ENCODE measurements around the gene PHACTR3.
"Not testable (repeated sequence)": the region's sequence is repeated elsewhere in the genome, so short reads cannot be mapped to it uniquely, and the experiment has no call there.

The PHACTR3 gene

DNA sequence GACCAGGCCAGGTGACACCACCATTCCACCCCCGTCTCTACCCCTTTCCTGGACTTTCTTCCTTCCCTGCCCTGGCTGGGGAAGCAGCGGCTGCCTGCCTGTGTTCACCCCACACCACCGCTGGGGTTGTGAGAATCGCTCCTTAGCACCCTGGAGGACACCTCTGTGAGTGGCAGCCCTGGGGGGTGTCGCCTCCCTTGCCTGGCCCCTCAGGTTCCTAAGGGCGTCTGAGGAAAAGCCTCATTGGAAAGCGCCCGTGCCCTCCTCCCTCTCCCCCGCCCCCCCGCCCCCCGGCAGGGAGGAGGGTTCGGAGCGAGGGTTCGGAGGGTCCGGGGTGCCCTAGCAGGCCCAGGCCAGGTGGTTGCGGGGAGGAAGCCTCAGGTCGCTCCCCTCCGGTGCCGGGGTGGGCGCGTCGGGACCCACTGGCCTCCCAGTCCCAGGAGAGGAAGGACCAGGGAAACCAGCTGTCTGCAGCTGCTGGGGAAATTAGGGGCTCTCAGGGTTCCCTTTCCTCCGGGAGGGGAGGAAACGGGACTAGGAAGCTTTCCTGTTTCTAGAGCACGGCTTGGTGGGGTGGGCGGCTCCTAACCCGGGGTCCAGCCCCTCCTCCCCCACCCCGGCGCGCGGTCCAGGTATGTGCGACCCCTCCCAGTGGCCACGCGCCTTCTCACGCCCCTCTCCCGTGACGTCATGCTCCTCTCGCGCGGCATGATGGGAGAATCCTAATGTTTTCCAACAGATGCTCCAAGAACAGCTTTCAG is at the start of gene PHACTR3:
TSS of gene PHACTR3 (plus strand) at position 760 of the 761 bp plus-strand sequence. CDS start 475 bp downstream, outside the sequence.
- no peak for DNase-seq (ENCODE audit: low read depth in 1 of 2, low spot score in 1 of 2)

DNA sequence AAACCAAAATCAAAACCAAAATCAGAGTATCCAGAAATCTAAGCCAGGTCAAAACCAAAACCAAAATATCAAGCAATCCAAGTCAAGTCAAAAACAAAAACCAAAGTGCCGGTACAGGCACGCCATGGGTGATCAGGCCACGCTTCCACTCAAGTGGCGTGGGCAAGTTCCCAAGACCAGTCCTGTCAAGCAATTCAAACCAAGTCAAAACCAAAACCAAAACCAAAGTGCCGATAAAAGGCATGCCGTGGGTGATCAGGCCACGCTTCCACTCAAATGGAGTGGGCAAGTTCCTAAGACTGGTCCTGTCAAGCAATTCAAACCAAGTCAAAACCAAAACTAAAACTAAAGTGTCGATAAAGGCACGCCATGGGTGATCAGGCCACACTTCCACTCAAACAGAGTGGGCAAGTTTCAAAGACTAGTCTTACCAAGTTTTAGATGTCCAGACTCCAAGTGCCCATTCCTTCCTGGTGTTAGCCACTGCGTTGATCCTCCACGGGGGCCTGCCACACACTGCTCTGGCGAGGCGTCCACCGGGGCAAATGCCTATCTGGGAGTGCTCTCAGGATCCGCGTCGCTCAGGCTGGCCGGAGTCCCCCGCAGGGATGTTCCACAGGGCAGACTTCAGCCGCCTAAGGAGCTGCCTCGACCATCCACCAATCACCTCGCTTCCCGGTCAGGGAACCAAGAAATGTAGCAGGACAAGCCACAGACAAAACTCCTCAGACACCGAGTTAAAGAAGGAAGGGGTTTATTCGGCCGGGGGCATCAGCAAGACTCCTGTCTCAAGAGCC is 46.4 kb upstream of the PHACTR3 start:
- not testable (repeated sequence) for DNase-seq (ENCODE audit: low read depth in 1 of 2, low spot score in 1 of 2)

DNA sequence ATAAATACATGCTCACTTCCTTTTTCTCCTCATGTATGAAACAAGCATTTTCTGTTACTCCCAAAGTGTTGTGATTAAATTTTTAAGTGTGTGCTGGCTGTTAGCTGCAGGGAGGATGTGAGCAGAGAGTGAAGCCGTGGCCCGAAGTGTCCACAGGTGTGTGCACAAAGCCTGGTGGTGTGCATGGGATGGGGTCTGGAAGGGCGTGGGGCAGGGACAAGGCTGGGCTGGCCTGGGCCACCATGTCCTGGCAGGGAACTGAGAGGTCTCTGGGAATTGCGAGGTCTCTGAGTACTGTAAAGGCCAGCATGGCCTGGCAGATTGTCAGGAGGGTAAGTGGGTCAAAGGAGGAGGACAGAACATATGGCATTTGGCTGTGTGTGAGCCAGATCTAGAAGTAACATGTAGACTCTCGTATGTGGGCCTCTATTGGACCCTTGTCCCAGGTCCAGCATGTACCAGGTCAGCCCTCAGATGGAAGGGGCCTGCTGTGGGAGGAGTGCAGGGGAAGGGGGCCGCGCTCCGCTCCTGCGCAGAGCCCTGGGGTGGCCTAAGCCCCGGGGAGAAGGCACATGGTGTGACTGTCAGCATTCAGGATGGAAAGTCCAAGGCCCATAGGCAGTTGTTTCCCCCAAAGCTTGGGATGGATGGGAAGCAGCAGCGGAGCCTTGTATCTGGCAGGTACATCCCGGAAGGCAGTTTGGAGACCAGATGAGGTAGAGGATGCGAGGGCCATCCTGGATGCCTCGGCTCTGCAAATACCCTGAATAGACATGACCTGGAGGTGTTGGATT is 45.1 kb upstream of the PHACTR3 start:
- DNase-seq (ENCODE audit: low read depth in 1 of 2, low spot score in 1 of 2) = no peak

DNA sequence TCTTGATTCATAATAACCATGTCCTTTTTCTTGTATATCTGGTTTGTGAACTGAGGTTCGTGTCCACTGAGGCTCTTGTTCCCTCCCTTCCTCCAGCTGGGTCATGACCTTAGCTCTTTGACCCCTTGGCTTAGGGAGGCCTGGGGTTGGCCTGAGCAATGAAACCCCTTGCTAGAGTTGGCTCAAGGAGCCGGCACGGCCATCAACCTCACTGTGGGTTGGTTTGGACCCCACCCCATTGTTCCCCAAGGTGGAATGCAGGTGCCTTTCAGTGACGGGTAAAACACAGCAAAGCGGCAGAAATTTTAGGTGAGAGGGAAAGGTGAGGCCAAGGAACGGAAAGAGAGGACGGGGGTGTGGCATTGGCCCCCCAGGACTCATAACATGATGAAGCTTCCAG is 44.5 kb upstream of the PHACTR3 start:
- DNase-seq (ENCODE audit: low read depth in 1 of 2, low spot score in 1 of 2) = no peak

DNA sequence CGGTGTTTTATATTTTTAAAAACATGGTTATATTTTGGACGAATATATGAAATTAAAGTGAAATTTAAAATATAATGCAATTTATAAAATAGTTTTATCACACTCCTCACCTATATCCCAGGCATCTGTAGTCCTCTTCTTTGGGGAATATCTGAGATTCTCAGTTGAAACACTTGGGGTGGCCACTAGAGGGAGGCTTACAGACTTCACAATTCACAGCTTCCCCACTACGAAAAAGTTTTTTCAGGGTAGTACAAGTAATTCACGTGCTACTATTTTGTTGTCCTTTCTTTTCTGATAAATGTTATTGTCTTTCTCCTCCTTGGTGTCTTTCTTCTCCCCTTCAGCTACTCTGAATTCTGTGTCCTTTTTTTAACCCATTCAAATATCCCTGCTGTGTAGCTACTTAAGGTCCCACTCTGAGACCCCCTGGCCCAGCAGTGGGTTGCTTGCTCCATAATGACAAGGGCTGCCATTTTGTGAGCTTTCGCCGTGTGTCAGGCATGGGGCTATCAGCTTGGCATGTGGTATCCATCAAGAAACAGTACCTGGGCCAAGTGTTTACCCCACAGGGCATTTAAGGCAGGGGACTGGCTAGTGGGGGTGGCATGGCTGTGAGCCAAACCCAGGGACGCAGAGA is 43.6 kb upstream of the PHACTR3 start:
- DNase-seq (ENCODE audit: low read depth in 1 of 2, low spot score in 1 of 2) = no peak

DNA sequence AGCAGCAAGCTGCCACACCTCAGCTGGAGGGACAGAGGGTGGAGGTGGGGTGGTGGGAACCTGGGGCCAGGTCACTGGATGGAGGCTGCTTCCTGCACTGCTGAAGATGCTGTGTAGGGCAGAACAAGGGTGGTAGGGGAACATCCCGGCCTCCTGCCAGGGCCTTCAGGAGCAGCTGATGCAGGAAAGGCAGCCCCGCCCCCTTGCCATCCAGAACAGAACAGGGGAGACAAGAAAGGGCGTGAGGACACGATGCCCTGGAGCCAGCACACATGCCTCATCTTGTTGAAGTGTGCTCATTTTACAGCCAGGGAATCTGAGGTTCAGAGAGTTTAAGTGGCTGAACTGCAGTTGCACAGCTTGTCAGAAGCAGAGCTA is 43.1 kb upstream of the PHACTR3 start:
- no peak for DNase-seq (ENCODE audit: low read depth in 1 of 2, low spot score in 1 of 2)

DNA sequence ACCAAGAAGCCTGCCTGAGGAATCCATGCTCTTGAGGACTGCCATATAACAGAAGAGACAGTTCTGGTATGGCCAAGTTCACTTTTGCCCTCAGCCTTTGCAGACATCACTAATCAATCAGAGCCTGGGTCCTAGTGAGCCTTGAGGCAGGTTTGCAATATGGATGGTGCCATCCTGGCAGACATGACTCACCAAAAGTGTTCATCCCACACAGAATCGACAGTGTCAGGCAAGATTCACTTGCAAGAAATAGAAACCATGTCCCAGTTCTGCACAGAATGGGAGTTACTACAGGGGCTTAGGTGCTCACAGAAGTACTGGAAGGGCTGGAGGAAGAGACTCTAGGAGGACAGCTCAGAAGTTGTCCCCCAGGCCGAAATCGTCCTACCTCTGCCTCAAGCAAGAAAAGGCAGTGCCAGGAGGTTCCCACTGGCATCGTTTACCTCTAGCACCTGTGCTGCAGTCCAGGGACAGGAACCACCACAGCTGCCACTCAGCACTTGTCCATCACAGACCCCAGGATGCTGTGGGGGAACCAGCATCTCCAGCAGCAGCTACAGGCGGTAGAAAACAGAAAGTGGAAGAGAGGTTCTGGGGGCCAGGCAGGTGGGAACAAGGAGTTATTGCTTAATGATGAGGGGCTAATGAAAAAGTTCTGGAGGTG is 42.6 kb upstream of the PHACTR3 start:
- no peak for DNase-seq (ENCODE audit: low read depth in 1 of 2, low spot score in 1 of 2)

DNA sequence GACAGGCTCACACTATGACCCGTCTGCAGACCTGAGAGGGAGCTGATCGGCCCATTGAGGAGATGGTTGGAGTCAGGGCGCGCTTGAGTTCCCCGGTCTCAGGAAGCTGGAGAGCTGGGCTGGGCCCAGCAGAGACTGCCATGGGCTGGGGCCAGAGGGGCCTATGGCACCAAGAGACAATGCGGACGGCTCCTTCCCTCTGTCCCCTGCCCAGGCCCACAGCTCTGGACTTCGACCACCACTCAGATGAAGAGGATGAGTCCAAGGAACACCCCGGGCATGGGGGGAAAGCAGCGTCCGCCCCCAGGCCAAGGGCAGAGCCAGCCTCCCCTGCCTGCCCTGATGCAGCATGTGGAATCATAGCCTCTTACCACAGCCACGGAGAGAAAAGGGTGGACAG is 40.2 kb upstream of the PHACTR3 start:
- no peak for DNase-seq (ENCODE audit: low read depth in 1 of 2, low spot score in 1 of 2)

DNA sequence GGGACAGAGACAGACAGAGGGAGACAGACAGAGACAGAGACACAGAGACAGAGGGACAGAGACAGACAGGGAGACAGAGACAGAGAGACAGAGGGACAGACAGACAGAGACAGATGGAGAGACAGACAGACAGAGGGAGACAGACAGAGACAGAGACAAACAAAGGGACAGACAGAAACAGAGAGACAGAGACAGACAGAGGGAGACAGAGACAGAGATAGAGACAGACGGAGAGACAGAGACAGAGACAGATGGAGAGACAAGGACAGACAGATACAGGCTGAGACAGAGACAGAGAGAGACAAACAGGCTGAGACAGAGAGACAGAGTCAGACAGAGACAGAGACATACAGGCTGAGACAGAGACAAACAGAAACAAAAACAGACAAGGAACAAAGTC is 39.4 kb upstream of the PHACTR3 start:
- no peak for DNase-seq (ENCODE audit: low read depth in 1 of 2, low spot score in 1 of 2)

DNA sequence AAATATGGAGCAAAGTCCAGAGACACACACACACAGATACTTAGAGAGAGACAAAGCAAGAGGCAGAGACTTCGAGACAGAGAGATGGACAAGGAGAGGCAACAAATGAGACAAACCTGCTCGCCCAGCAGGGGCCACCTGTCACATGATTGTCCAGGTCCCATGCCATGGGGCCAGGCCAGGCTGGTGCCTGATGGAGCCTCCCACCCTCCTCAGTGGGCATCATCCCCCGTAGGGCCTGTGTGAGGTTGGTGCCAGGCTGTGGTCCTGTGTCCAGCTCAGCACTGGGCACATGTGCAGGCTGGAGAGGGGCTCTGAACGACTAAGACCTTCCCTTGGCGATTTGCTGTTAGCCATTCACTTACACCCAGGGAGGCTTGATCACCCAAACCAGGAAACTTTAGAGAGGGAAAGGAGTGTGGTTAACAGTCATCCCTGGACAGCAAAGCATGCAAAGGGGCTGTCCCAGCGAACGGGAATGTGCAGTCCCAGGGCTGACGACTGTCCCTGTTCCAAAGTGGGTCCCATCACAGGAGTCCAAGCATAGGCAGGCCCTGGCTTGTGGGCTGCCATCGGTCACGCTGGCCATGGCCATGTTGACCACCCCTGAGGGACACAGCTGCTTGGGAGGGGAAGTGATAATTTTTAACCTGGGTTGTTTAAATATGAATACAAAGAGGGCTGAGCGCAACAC is 38.4 kb upstream of the PHACTR3 start:
- no peak for DNase-seq (ENCODE audit: low read depth in 1 of 2, low spot score in 1 of 2)

DNA sequence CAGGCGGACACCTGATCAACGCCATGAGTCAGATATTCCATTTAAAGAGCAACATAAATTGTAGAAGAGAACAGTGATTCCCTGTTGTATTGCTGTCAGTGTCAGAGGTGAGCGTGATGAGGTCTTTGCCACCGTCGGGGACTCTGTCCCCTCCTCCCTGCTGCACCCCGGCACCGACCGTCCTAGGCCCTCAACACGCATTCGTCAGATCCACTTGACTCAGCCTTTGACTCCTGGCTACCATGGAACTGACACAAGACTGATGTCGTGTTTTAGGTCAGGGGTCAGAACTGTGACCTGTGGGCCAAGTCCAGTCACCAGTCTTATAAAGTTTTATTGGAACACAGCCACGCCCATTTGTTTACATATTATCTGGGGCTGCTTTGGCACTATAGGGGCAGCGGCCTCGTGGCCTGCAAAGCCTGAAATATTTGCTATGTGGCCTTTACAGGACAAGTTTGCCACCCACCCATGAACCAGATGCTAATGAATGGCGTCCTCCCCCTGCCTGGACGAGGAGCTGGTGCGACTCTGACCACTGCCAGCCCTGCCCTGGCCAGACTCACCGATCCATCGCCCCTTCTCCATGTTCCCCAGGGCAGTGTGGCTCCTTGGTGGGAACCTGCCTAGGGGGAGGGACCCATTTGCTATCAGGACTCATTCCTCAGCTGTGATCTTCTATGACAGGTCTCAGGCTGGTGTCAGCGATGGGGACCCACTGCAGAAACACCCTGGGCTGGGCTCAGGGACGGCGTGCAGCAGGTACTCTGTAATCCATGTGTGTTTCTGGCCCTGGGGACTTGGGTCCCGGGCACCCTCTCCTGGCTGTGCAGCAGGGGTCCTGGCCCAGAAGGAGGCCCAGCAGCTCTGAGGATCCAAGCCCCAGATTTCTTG is 37.5 kb upstream of the PHACTR3 start:
- DNase-seq (ENCODE audit: low read depth in 1 of 2, low spot score in 1 of 2) = no peak

DNA sequence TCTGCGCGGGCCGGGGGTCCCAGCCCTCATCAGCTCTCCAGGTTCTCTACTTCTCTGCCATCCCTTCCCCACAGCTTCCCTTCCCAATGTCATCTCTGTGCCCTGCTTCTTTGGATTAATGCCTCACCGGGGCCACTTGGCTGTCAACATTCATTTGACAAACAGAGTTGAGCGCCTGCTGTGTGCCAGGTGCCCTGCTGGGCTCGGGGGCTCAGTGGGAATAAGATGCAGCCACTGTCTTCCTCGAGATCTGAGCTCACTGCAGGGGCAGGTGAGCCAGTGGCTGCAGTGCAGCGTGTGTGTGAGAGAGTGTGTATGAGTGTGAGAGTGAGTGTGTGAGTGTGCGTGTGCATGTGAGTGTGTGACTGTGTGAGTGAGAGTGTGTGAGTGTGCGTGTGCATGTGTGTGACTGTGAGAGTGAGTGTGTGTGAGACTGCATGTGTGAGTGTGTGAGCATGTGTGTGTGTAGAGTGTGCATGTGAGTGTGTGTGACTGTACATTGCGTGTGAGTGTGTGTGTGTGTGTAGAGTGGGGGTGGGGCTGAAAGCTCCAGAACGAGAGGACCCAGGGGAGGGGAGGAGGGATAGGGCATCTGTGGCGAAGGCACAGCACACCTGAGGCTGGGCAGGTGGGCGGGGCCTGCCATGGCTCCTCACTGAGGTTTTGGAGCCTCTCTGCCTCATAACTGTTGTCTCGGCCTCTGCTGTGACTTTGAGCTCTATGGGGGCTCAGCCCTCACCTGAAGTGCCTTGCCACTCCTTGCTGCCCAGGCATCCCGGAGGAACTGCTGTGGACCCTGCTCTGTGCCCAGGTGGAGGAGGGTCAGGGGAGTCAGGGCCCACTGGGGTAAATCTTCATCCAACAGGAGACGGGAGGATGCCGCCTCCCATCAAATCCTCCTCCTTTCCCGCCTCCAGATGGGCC is 36.5 kb upstream of the PHACTR3 start:
- DNase-seq (ENCODE audit: low read depth in 1 of 2, low spot score in 1 of 2) = no peak

DNA sequence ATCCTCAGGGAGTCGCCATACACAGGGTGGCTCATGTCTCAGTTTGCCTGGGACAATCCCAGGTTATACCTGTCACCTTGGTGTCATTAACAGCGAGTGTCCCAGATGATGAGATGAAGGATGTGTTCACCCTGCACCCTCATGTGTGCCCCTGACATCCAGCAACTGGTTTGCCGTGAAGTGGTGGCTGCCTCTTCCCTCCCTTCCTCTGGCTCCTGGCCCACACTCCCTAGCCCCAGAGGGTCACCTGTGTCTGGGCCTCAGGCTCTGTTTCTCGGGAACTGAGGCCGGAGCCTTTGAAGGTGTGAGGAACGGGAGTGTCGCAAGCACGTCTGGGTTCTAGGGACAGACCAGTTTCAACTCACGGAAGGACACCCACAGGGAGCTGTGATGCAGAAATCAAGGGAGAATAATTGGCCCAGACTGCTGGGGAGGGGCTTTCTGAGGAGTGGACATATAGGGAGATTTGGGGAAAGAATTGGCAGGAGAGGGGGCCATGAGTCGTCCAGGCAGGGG is 35.8 kb upstream of the PHACTR3 start:
- no peak for DNase-seq (ENCODE audit: low read depth in 1 of 2, low spot score in 1 of 2)

DNA sequence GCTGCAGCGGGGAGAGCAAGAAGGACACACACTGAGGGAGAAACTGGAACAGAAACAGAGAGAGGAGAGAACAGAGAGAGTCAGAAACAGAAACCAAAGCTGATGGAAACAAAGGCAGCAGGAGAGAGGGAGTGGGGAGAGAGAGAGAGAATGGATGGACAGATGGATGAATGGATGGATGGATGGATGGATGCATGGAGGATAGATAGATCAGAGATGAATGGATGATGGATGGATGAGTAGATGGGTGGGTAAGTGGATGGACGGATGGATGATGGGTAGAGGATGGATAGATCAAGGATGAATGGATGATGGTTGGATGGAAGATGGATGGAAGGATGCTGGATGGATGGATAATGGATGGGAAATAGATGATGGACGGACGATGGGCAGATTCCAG is 35.0 kb upstream of the PHACTR3 start:
- no peak for DNase-seq (ENCODE audit: low read depth in 1 of 2, low spot score in 1 of 2)

DNA sequence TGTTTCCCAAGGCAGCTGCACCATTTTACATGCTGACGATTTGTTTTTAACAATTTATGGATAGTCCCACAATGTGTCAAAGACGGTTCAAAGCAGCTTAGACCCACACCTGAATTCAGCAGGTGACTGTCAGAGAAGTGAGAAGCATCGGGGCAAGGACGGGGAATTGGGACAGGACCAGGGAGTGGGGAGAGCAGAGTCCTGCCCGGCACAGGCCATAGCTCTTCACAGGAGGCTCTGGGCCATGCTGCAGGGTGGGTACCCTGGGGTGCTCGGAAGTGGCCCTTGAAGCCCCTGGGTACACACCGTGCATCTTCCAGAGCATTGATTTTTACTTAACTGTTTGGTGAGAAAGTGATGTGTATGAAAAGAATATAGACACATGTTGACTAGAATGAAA is 33.2 kb upstream of the PHACTR3 start:
- no peak for DNase-seq (ENCODE audit: low read depth in 1 of 2, low spot score in 1 of 2)

DNA sequence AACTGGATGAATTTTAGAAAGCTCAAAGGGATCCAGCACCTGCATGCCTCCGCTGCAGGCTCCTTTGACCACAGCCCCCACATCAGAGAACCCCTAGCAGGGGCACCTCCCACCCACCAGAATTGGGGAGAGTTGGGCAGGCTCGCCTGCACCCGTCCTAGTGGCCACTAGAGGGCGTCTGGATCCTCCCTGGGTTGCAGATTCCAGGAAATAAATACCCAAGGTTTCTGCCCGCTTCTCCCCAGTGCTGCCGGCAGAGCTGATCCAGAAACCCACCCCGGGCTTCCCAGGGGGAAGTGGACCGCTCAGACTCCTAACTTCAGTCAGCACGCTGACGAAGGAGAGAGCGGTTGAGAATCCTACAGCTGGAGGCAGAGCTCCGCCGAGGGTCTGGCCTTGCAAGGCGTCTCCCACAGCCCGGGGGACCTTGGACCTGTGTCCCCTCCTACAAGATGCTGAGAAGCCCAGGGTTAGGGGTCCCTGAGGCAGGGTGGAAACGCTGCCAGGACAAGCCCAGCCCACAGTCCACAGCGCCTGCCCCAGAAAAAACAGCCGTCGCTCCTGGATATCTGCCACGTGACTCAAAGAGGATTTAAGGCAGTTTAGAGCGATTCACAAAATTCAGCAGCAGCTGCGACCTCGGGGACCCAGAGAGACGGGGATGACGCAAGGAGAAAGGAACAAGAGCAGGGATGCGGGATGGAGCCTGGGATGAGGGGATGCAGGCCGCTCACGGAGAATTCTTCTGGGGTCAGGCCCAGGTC is 32.6 kb upstream of the PHACTR3 start:
- peak; percentile 10 to 27 for DNase-seq (ENCODE audit: low read depth in 1 of 2, low spot score in 1 of 2)

DNA sequence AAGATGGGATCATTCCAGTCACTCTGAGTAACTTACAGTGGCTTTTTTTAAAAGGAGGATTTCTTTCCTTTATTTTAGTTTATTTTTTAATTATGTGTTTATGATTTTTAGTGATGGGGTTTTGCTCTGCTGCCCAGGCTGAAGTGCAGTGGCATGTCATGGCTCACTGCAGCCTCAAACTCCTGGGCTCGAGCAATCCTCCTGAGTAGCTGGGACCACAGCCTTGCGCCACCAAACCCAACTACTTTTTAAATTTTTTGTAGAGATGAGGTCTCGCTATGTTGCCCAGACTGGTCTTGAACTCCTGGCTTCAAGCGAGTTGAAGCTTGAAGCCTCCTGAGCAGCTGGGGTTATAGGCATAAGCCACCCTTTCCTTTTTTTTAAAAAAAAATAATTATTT is 31.8 kb upstream of the PHACTR3 start:
- no peak for DNase-seq (ENCODE audit: low read depth in 1 of 2, low spot score in 1 of 2)
